ENCODE measurements around the gene NFYA.
A peak's percentile ranks its signal among the peaks of the same experiment; 100 is the strongest.

The NFYA gene

GRCh38 chr6:41072836-41073202 is at the start of gene NFYA:
NFYA (plus strand) TSS chr6:41072974; CDS start chr6:41079090, 6,116 bp downstream.
- DNase-seq, result no peak

GRCh38 chr6:41023114-41023513 is 49.7 kb upstream of the NFYA start:
- DNase-seq, result peak; percentile 10

- no peak for DNase-seq
These were observed 46.7 kb upstream of the NFYA start for GRCh38 chr6:41025966-41026530.

- DNase-seq, result peak; percentile 36
These were observed 45.5 kb upstream of the NFYA start for GRCh38 chr6:41027241-41027640.

- DNase-seq, result peak; percentile 91
These were observed 44.8 kb upstream of the NFYA start for GRCh38 chr6:41027799-41028560.

GRCh38 chr6:41028561-41029412 is 44.0 kb upstream of the NFYA start:
- peak; percentile 38 for DNase-seq

GRCh38 chr6:41032830-41033229 is 39.9 kb upstream of the NFYA start:
- no peak for DNase-seq

GRCh38 chr6:41033776-41034175 is 39.0 kb upstream of the NFYA start:
- no peak for DNase-seq

GRCh38 chr6:41036186-41036585 is 36.6 kb upstream of the NFYA start:
- DNase-seq, result no peak

GRCh38 chr6:41036601-41037000 is 36.2 kb upstream of the NFYA start:
- DNase-seq, result no peak

GRCh38 chr6:41037107-41037900 is 35.5 kb upstream of the NFYA start:
- no peak for DNase-seq

- no peak for DNase-seq
These were observed 34.6 kb upstream of the NFYA start for GRCh38 chr6:41038205-41038604.

GRCh38 chr6:41039060-41039998 is 33.4 kb upstream of the NFYA start, which contains the start of gene UNC5CL:
UNC5CL (minus strand) TSS chr6:41039221; CDS start chr6:41035074, 4,147 bp downstream.
- DNase-seq, result peak; percentile 78

GRCh38 chr6:41040101-41040939 is 32.5 kb upstream of the NFYA start:
- DNase-seq, result peak; percentile 77

- DNase-seq, result peak; percentile 73
These were observed 31.7 kb upstream of the NFYA start for GRCh38 chr6:41040940-41041536.

- peak; percentile 91 for DNase-seq
These were observed 30.3 kb upstream of the NFYA start, which contains the start of gene TSPO2 for GRCh38 chr6:41042226-41043055. TSPO2 (plus strand) TSS chr6:41042467; CDS start chr6:41042986, 519 bp downstream.

GRCh38 chr6:41043151-41043550 is 29.6 kb upstream of the NFYA start:
- peak; percentile 36 for DNase-seq

- no peak for DNase-seq
These were observed 27.1 kb upstream of the NFYA start for GRCh38 chr6:41045664-41046063.

- no peak for DNase-seq
These were observed 26.7 kb upstream of the NFYA start for GRCh38 chr6:41046084-41046483.

All from hematopoietic multipotent progenitor cell treated with erythropoietin and hydrocortisone succinate and interleukin-3 and kit ligand, for 8 days (in vitro differentiated cells).